Fibroblast of lung (primary cell): ENCODE results near the gene SLC16A3. TPM values are rescaled to one million over a fixed set of nuclear protein-coding genes. Genes with fewer than 3 reads are reported as not detected.

ENCODE experiments used
- DNase-seq, 2 donors: peaks; one replicate each; pipeline versions ENCODE4 v3.0.0 to v3.0.0-alpha.2; 2010; ENCODE audit warnings: low read depth in 2 of 2
- H2AFZ ChIP-seq: 2 replicates; pipeline ENCODE4 v1.5.1; 2012; ENCODE audit warnings: low read length, control low read depth, inconsistent platforms
- H3K27ac ChIP-seq: 2 replicates; pipeline ENCODE4 v1.5.1; 2011; ENCODE audit warnings: low read length, control low read depth; ENCODE audit not compliant: insufficient read depth
- H3K27me3 ChIP-seq: 2 replicates; pipeline ENCODE4 v1.5.1; 2011; ENCODE audit warnings: mild to moderate bottlenecking, low read length; ENCODE audit not compliant: control insufficient read depth, insufficient read depth
- H3K36me3 ChIP-seq: 2 replicates; pipeline ENCODE4 v1.5.1; 2011; ENCODE audit warnings: low read length; ENCODE audit not compliant: control insufficient read depth, insufficient read depth
- H3K4me1 ChIP-seq: 2 replicates; pipeline ENCODE4 v1.5.1; 2011; ENCODE audit warnings: low read length; ENCODE audit not compliant: control insufficient read depth, insufficient read depth; ENCODE audit errors: extremely low read depth
- H3K4me2 ChIP-seq: 2 replicates; pipeline ENCODE4 v1.5.1; 2011; ENCODE audit warnings: low read length, control low read depth; ENCODE audit not compliant: insufficient read depth; ENCODE audit errors: extremely low read depth
- H3K4me3 ChIP-seq, 4 experiments: fragments of 200-600 bp in 1 of 4; sonication (generic) in 1 of 4; replicated peaks in 1 of 4; 2 replicates each; pipeline ENCODE4 v1.5.1; 2011 to 2016; ENCODE audit warnings: low read length in 4 of 4, low read depth in 3 of 4, mild to moderate bottlenecking in 3 of 4, control low read depth in 2 of 4, inconsistent platforms in 1 of 4, mixed read lengths in 1 of 4; ENCODE audit not compliant: insufficient read depth in 1 of 4; ENCODE audit errors: control extremely low read depth in 1 of 4
- H3K79me2 ChIP-seq: 2 replicates; pipeline ENCODE4 v1.5.1; 2012; ENCODE audit warnings: mild to moderate bottlenecking, low read length, inconsistent platforms; ENCODE audit not compliant: control insufficient read depth, insufficient read depth
- H3K9ac ChIP-seq: 2 replicates; pipeline ENCODE4 v1.5.1; 2011; ENCODE audit warnings: mild to moderate bottlenecking, low read length, control low read depth; ENCODE audit not compliant: insufficient read depth
- H3K9me3 ChIP-seq: 2 replicates; pipeline ENCODE4 v1.5.1; 2012; ENCODE audit warnings: low read depth, low read length; ENCODE audit not compliant: control insufficient read depth, insufficient read depth
- H4K20me1 ChIP-seq: 2 replicates; pipeline ENCODE4 v1.5.1; 2011; ENCODE audit warnings: low read length; ENCODE audit not compliant: control insufficient read depth, insufficient read depth; ENCODE audit errors: extremely low read depth
- EZH2 ChIP-seq: IDR thresholded peaks from 2 replicates; pipeline ENCODE4 v1.5.1; 2012; ENCODE audit warnings: low read length, control low read depth, mild to moderate bottlenecking; ENCODE audit errors: missing control alignments
- polyA plus RNA-seq, 2 donors: library from polyadenylated mRNA; depleted of rRNA in 1 of 2; stranded (reverse) in 1 of 2; unstranded in 1 of 2; fragments of >200 nt; gene quantifications; 2 replicates each; pipeline ENCODE4 v1.2.1, GENCODE V29; 2011 to 2012; ENCODE audit warnings: missing spikeins in 1 of 2
- total RNA-seq: library from RNA; depleted of rRNA; stranded (reverse); fragments of >200 nt; gene quantifications from 2 replicates; pipeline ENCODE4 v1.2.1, GENCODE V29; 2014
- TF ChIP-seq, protein P1 (sequence below), 2 donors: IDR thresholded peaks in 1 of 2; conservative IDR thresholded peaks in 1 of 2; 1 replicate in 1 of 2; 2 replicates in 1 of 2; pipeline ENCODE4 v1.5.1; 2011 to 2012; ENCODE audit warnings: low read length in 2 of 2, control low read depth in 1 of 2, inconsistent platforms in 1 of 2, low read depth in 1 of 2, mild to moderate bottlenecking in 1 of 2

The SLC16A3 gene
- total and polyA plus RNA-seq, 2 donors (not counting 1 experiment from before 2014, with no cell fraction given): 71.0 to 107 TPM

- H3K4me3 ChIP-seq: no peak overlapping the region
- H3K9ac ChIP-seq: no peak overlapping the region
- H3K4me2 ChIP-seq: peak overlapping the region; percentile 27
- H3K27ac ChIP-seq: no peak overlapping the region
- no peak for TF ChIP-seq EZH2
- TF ChIP-seq, protein P1, sequence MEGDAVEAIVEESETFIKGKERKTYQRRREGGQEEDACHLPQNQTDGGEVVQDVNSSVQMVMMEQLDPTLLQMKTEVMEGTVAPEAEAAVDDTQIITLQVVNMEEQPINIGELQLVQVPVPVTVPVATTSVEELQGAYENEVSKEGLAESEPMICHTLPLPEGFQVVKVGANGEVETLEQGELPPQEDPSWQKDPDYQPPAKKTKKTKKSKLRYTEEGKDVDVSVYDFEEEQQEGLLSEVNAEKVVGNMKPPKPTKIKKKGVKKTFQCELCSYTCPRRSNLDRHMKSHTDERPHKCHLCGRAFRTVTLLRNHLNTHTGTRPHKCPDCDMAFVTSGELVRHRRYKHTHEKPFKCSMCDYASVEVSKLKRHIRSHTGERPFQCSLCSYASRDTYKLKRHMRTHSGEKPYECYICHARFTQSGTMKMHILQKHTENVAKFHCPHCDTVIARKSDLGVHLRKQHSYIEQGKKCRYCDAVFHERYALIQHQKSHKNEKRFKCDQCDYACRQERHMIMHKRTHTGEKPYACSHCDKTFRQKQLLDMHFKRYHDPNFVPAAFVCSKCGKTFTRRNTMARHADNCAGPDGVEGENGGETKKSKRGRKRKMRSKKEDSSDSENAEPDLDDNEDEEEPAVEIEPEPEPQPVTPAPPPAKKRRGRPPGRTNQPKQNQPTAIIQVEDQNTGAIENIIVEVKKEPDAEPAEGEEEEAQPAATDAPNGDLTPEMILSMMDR (conservative IDR thresholded peaks at IDR 0.05 in 1 of 2, IDR thresholded peaks at IDR 0.05 in 1 of 2; ENCODE audit: low read depth in 1 of 2, low read length in 2 of 2): no peak
- H2AFZ ChIP-seq: no peak overlapping the region
- peaks cover 50% of the 10 kb centered on the region for H3K4me1 ChIP-seq
- H3K79me2 ChIP-seq: peaks cover 55% of the 10 kb centered on the region
- H3K9me3 ChIP-seq: no peaks in the 10 kb centered on the region
- H4K20me1 ChIP-seq: peaks cover 2% of the 10 kb centered on the region
- peak; percentile 29 to 63 for DNase-seq
- H3K27me3 ChIP-seq: no peaks in the 10 kb centered on the region
- H3K36me3 ChIP-seq: peaks cover 61% of the 10 kb centered on the region
Observed at GRCh38 chr17:82241926-82242697, 13.3 kb downstream of the SLC16A3 start.

GRCh38 chr17:82242698-82242976 lies 13.8 kb downstream of the SLC16A3 start:
- peaks cover 2% of the 10 kb centered on the region for H4K20me1 ChIP-seq
- peak overlapping the region; percentile 15 for H3K4me2 ChIP-seq
- DNase-seq: no peak
- no peaks in the 10 kb centered on the region for H3K9me3 ChIP-seq
- H3K27me3 ChIP-seq: no peaks in the 10 kb centered on the region
- H3K36me3 ChIP-seq: peaks cover 58% of the 10 kb centered on the region
- peaks cover 50% of the 10 kb centered on the region for H3K4me1 ChIP-seq
- peak overlapping the region; percentile 10 for H3K27ac ChIP-seq
- H3K79me2 ChIP-seq: peaks cover 50% of the 10 kb centered on the region
- no peak overlapping the region for H3K9ac ChIP-seq
- H2AFZ ChIP-seq: no peak overlapping the region
- H3K4me3 ChIP-seq: no peak overlapping the region
- no peak for TF ChIP-seq EZH2
- TF ChIP-seq, protein P1 (conservative IDR thresholded peaks at IDR 0.05 in 1 of 2, IDR thresholded peaks at IDR 0.05 in 1 of 2; ENCODE audit: low read depth in 1 of 2, low read length in 2 of 2): no peak

DNA sequence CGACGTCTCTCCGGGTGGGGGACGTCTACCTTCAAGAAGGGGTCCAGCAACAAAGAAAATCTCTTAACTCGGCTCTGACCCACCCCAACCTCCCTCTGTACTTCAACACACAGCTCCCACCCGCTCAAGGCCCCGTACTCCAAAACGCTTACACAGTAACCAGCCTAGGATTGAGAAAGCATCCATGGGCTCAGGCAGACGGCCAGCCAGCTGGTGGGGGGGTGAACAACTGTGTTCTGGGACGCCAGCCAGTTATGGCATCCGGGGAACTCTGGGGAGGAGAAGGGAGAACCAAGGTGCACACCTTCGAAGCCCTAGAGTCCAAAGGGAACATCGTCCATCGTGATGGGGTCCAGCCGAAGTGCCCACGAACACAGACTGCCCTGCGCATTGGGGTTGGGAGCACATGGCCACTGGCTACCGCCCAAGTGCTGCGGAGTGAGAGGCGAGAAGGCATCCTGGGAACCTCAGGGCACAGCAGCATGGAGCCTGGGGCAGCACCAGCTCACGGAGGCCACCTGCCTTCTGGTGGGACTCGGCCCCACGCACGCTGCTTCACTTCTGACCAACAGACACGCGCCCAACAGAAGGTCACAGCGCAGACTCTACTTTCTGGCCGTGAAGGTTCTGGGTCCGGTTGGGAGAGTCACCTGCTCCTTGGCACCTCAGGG lies 14.3 kb downstream of the SLC16A3 start:
- H3K4me1 ChIP-seq: peaks cover 47% of the 10 kb centered on the region
- peaks cover 48% of the 10 kb centered on the region for H3K79me2 ChIP-seq
- H2AFZ ChIP-seq: no peak overlapping the region
- peak overlapping the region; percentile 10 for H3K27ac ChIP-seq
- H3K4me2 ChIP-seq: peak overlapping the region; percentile 15
- no peaks in the 10 kb centered on the region for H3K9me3 ChIP-seq
- DNase-seq: peak; percentile 81 to 91
- TF ChIP-seq EZH2: no peak
- TF ChIP-seq, protein P1 (conservative IDR thresholded peaks at IDR 0.05 in 1 of 2, IDR thresholded peaks at IDR 0.05 in 1 of 2; ENCODE audit: low read depth in 1 of 2, low read length in 2 of 2): no peak
- H3K36me3 ChIP-seq: peaks cover 57% of the 10 kb centered on the region
- peaks cover 2% of the 10 kb centered on the region for H4K20me1 ChIP-seq
- H3K27me3 ChIP-seq: no peaks in the 10 kb centered on the region
- H3K9ac ChIP-seq: no peak overlapping the region
- H3K4me3 ChIP-seq: no peak overlapping the region
